Ovary (tissue), 1 donor: Measurements from ENCODE around the gene THEMIS2.

Source experiments
- EP300 ChIP-seq: sonication (generic); formaldehyde crosslinking; IDR thresholded peaks from one replicate; pipeline ENCODE4 v1.6.1; 2017; ENCODE audit warnings: antibody characterized with exemption
- POLR2A ChIP-seq: fragments of 450-650 bp; IDR thresholded peaks from one replicate; pipeline ENCODE4 v1.6.1; 2017; ENCODE audit warnings: antibody characterized with exemption, mild to moderate bottlenecking, moderate library complexity

GRCh38 chr1:27856561-27857343, 15.6 kb upstream of the THEMIS2 start:
- TF ChIP-seq EP300 = no peak
- no peak for TF ChIP-seq POLR2A
